HG03460 (cell line): Measurements from ENCODE around the gene TCHHL1.
"Not testable (repeated sequence)": the region's sequence is repeated elsewhere in the genome, so short reads cannot be mapped to it uniquely, and the experiment has no call there.

ENCODE experiments used
- ATAC-seq: cut with Tn5 transposase; IDR thresholded peaks from one replicate; pipeline ENCODE4 v1.9.1; 2021; ENCODE audit not compliant: unreplicated experiment

The TCHHL1 gene

DNA sequence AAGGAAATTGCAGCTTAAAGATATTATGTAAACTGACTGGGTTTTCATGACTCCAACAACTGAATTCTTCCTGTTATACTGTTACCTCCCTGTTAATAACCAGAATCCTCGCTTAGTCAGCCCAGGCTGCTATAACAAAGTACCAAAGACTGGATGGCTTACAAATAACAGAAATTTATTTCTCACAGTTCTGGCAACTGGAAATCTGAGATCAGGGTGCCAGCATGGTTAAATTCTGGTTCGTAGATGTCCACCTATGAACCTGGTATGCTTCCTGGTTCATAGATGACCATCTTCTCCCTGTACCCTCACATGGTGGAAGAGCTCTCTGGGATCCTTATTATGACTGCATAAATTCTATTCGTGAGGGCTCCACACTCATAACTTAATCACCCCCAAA is 8.1 kb upstream of the TCHHL1 start:
- no peak for ATAC-seq

DNA sequence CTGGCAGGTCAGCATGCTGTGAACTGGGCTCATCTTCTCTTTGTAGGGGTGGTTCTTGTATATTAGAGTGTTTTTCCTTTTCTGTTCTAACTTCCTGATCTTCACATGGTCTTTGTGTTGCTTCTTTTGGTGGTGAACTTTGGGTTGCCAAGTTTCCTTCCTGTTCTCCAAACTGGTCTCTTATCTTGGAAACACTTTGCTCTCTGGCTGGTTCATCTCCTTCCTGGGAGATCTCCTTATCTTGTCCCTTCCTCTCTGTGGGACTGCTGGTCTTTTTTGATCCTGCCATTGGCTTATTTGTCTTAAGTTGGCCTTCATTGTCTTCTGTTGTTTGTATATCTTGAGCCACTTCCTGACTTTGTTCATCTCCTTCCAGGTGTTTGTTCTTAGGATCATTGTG is 2.1 kb downstream of the TCHHL1 start:
- no peak for ATAC-seq

- no peak for ATAC-seq
Observed at GRCh38 chr1:152084853-152085252, 4.0 kb downstream of the TCHHL1 start.

DNA sequence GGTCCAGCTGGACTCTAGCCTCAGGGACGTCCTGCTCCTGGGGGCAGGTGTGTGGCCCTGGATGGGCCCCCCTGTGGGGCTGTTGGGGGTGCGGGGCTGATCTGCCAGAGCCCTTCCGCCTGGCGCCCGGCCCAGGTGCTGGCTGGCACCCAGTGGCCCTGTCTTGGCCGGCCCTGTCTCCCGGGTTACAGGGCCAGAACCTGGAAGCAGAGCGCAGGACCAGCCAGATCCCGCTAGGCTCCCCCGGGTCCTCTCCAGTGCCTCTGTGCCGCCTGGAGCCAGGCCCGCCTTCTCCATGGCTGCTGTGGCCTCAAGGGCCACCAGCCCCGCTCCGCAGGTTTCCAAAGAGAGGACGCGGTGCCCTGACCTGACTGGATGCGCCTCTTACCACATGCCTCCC is 7.8 kb downstream of the TCHHL1 start:
- ATAC-seq: not testable (repeated sequence)

DNA sequence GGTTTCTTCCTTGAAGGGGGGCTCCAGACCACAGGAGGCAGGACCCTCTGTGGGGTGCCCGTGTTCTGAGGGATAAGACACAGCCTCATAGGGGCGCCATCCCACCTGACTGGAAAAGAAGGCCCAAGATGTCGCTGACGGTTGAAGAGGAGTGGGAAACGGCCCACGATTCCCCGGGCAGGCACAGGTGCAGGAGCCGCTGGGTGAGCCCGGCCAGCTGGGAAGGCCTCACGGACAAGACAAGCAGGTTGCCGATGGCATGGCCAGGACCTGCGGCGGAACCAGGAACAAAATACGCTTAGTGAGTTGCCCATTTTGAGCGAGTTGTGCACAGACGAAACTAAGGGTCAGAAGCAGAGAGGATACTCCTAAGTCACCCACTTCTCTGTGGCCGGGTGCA is 8.4 kb downstream of the TCHHL1 start:
- ATAC-seq: not testable (repeated sequence)

GRCh38 chr1:152078831-152079441 is 9.9 kb downstream of the TCHHL1 start:
- no peak for ATAC-seq

GRCh38 chr1:152072311-152072710 is 16.6 kb downstream of the TCHHL1 start:
- ATAC-seq: no peak

DNA sequence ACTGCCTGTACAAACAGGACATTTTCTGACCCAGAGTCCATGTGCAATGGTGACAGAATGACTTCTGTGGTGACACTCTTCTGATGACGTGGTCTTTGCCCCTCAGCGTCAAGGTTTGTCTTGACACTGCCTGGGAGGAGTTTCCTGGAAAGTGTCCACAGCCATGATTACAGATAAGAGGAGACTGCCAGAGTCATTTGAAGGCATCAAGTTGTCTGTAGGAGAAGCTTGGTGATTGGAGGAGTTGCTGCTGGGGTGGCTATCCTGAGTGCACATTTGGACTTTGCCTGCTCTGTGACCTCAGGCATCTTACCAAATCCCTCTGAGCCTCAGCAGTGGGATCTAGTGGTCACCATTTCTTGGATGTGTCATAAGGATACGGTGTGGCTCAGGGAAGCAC is 17.7 kb downstream of the TCHHL1 start:
- no peak for ATAC-seq

DNA sequence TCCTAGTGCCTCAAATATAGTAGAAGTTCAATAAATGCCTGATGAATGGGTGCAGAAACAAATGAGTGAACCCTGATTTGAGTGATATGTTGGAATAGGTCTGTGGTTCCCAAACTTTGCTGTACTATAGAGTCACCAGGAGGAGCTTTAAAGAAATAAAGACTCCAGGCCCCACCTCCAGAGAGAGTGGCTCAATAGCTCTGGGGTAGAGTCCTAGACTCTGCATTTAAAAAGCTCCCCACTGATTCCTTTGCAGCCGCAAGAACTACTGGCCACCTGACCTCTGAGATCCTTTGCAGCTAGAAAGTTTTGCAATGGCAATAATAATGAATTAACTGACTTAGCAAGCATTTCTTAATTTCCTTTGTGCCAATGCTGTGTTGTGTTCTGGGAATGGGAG is 20.9 kb downstream of the TCHHL1 start:
- no peak for ATAC-seq

- no peak for ATAC-seq
Observed at GRCh38 chr1:152067150-152067549, 21.7 kb downstream of the TCHHL1 start.

- no peak for ATAC-seq
Observed at GRCh38 chr1:152061952-152062351, 26.9 kb downstream of the TCHHL1 start.

DNA sequence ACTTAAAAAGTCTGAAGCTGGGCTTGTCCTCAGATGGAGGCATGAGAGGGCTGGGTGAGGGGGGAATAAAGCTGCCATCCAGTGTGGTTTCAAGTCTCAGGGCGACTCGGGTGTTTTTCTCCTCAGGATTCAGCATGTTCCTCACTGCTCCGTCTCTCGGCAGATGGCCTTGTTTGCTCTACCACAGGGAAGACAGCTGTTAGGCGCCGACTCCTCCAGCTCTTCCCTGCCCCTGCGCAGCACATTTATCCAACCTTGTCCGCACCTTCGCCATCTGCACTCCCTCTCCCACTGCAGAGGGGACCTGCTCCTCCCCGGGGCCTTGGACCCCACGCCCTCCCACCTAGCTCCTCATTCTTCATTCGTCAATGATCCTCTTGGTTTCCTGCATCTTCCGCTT is 35.5 kb downstream of the TCHHL1 start:
- no peak for ATAC-seq

DNA sequence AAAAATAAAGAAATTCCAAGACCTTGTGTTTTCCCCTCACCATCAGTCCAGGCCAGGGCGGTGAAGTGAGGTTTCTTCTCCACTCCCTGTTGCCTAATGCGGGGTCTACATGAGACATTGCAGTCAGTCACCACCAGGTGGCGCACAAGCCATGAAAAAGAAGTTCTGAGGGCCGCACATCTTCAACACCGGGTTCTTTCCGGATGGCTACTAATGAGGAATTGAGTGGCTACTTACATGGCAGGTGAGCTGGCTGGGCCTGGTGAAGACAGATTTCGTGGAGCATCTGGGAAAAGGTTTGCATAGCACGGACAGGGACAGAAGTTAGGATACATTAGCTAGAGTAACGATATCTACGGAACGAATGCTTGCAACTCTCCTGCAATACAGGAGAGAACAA is 36.3 kb downstream of the TCHHL1 start:
- ATAC-seq: no peak

DNA sequence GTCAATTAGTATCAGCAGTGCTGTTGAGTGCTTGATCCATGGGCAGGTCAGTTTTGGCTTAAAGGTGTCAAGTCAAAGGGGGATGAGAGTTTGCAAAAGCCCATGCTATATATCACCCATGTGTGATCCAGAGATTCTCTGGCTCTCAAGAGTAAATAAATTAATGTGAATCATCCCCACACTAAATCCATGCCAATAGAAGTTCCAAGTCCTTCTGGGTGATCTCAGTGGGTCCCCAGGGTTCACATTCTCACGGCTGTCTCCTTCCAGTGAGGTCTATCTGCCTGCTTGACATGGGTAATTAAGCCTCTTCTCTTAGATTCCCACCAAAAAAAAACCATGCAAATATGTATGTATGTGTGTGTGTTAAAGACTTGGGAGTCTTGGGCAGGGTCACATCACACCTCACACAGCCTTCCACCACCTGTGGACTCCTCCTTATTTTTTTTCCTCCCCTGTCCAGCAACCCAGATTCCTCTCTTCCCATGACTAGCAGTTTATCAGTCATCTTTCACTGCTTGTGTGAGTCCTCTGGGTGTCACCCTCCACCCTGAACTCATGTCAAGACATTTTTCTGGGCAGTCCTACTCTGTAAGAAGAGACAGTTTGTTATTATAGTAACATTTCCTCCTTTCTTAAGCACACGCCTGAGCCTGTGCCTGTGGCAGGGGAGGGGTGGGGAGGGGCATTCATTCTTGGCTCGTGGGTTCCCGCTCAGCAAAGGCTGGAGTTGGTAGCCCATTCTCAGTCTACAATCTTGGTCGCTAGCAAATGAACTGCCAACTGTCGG is 37.8 kb downstream of the TCHHL1 start:
- no peak for ATAC-seq

- no peak for ATAC-seq
Observed at GRCh38 chr1:152049291-152050083, 39.4 kb downstream of the TCHHL1 start.

GRCh38 chr1:152048416-152049009 is 40.4 kb downstream of the TCHHL1 start:
- peak; percentile 24 for ATAC-seq

DNA sequence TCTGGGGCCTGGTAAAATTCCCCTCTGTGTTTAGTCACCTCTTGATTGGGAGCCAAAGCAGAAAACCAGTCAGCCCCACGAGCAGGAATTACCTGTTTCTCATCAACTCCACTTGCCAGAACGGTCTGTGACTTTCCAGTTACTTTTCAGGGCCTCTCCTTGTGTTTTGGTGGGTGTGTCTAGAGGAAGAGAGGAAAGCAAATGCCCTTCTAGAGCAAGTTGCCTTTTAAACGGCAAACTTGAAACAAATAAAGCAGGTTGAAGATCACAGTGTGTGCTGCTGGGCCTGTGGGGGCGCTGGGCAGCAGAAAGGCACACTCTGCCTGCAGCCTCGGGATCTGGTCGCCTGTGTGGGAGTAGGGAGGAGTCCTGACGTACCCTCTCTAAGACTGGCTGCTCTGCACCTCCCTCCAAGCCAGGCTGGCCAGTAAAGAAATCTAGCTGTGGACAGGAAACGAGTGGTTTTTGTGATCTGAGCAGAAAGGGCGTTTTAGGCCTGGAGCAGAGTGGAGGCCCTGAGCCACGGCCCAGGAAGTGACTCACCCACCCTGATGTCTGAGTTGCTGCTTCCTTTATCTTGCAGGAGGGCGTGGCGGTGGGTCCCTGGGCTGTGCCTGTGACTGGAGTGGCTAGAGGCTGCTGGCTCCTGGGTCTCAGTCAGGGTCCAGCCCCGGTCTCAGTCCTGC is 41.0 kb downstream of the TCHHL1 start:
- ATAC-seq: peak; percentile 91

- no peak for ATAC-seq
Observed at GRCh38 chr1:152047413-152047729, 41.5 kb downstream of the TCHHL1 start.

DNA sequence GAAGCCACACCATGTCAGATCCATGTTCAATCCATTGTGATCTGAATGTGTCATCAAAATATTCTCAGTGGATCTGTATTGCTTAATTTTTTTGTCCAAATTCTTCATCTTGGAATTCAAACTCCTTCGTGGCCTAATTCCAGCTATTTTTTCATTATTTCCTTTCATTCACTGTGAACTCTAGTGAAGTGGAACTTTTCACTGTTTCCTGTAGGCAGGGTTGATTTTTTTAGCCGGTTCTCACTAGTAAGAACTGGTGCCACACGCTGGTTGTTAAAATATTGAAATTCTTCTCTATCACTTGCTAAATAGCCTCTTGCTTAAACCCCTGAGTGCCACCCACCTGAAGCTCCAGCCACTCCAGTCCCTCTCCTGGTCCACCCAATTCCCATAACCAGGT is 44.5 kb downstream of the TCHHL1 start:
- no peak for ATAC-seq

DNA sequence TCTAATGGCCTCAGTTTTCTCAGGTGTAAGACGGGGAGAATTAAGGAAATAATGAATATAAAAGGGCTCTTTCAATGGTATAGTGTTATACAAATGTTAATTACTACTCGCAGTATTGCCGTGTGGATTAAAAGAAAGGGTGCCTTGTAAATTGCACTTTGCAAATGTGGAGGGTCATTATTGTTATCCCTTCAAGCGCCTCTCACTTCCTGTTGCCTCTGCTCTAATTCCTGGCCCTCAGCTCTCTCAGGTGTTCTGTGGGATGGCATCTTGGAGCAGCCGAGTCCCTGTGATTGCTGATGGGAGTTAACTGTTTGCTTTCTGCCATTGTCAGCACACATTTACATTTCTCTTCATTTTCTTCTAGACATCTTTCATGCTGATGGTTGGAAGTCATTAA is 45.0 kb downstream of the TCHHL1 start:
- no peak for ATAC-seq

DNA sequence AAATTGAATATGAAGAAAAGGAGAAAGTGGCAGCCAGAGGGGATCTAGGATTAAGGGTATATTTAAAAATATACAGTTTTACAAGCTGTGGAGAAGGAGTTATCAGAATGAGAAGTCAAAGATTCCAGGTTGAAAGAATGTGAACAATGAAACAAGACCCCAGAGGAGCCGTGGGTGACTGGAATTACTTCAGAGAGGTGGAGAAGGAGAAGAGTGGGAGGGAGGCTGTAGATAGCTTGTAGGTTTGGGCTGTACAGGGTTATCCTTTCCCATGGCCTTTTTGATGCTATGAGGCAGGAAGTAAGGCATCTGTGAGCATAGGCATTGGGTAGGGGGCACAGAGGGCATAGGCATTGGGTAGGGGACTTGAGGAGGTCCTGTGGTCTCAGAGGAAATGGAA is 46.8 kb downstream of the TCHHL1 start:
- ATAC-seq: no peak
